ENCODE measurements around the gene CAPZB. TPM values are rescaled to one million over a fixed set of nuclear protein-coding genes. Genes with fewer than 3 reads are reported as not detected.

CAPZB gene
- total RNA-seq, 1 experiment from 2014 or later, result 491 TPM

GRCh38 chr1:19310061-19310460, 175.3 kb downstream of the CAPZB start:
- Histone ChIP-seq H3K4me3 (ENCODE audit: low read depth in 2 of 2, low read length in 2 of 2) (no peak overlapping the region), H3K9me3 (ENCODE audit: control insufficient read depth, insufficient read depth, low read depth, low read length) (no peaks in the 10 kb centered on the region), H3K27me3 (ENCODE audit: control insufficient read depth, insufficient read depth, low read length) (no peaks in the 10 kb centered on the region), H3K27ac (ENCODE audit: low read length) (no peak overlapping the region), H3K4me1 (ENCODE audit: control insufficient read depth, insufficient read depth, low read length) (peaks cover 18% of the 10 kb centered on the region), H3K36me3 (ENCODE audit: control insufficient read depth, insufficient read depth, low read length) (no peaks in the 10 kb centered on the region)
- ATAC-seq (no peak), DNase-seq (ENCODE audit: low read depth, low spot score) (no peak)
- no peak for TF ChIP-seq SIN3A (IDR thresholded peaks at IDR 0.05; ENCODE audit: borderline replicate concordance, insufficient read depth, low read depth, low read length)
- TF ChIP-seq REST (IDR thresholded peaks at IDR 0.05; ENCODE audit: insufficient read depth in 1 of 2, low read depth in 2 of 2, low read length in 1 of 2), result no peak
- TF ChIP-seq CTCF (IDR thresholded peaks at IDR 0.05), result no peak
- no peak for TF ChIP-seq TCF7L2 (IDR thresholded peaks at IDR 0.05; ENCODE audit: low read depth, low read length)
- no peak for TF ChIP-seq POLR2AphosphoS5 (IDR thresholded peaks at IDR 0.05; ENCODE audit: low read depth, low read length)
- intact Hi-C loops (cut with micrococcal nuclease; ENCODE audit: unreplicated experiment), result no loop called here
- ChIA-PET CTCF (interaction anchor here (0.6 kb wide), 1 partner anchor 1697 kb away, joined by 4 read pairs; no protein-coding TSS in a partner anchor), POLR2A (no interaction called here)
- in situ Hi-C loops (cut with HindIII; ENCODE audit: low pct_unique_long_range_greater_than_20kb, low sequenced_read_pairs), result no loop called here
- BruUV-seq (replicated peaks), result no TSS peak

DNA sequence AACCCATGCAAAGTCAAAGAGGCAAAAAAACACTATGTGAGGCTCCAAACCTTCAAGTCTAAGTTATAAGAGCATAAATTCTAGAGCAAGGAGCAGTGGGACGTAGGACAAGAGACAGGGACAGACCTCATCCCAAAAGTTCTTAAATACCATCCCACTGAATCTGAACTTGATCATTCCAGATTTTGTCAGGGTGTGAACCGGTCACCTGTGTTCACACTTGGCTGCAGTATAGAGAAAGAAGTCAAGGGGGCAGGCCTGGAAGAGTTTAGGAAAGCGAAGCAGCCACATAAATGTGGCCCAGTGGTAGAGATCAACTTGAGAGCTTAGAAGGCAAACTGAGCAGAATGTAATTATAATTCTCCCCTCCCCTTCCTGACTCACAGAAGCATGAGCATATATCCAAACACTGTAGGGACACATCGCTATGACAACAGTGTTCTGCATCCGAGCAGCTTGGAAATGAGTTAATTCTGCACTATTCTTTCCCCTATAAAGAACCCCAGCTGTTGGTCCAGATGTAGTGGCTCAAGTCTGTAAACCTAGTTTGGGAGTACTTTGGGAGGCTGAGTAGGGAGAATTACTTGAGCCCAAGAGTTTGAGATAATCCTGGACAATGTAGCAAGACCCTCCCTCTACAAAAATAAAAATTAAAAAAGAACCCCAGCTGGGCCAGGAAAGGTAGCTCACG, 176.1 kb downstream of the CAPZB start:
- DNase-seq (ENCODE audit: low read depth, low spot score), result no peak
- ChIA-PET CTCF (no interaction called here), POLR2A (no interaction called here)
- in situ Hi-C loops (cut with HindIII; ENCODE audit: low pct_unique_long_range_greater_than_20kb, low sequenced_read_pairs) (no loop called here), intact Hi-C loops (cut with micrococcal nuclease; ENCODE audit: unreplicated experiment) (no loop called here)
- no peaks in the 10 kb centered on the region for H3K36me3 ChIP-seq (ENCODE audit: control insufficient read depth, insufficient read depth, low read length)
- BruUV-seq (replicated peaks), result no TSS peak
- H3K27ac ChIP-seq (ENCODE audit: low read length), result no peak overlapping the region
- H3K9me3 ChIP-seq (ENCODE audit: control insufficient read depth, insufficient read depth, low read depth, low read length), result no peaks in the 10 kb centered on the region
- no peak for TF ChIP-seq TCF7L2 (IDR thresholded peaks at IDR 0.05; ENCODE audit: low read depth, low read length)
- no peak for TF ChIP-seq CTCF (IDR thresholded peaks at IDR 0.05)
- H3K27me3 ChIP-seq (ENCODE audit: control insufficient read depth, insufficient read depth, low read length), result no peaks in the 10 kb centered on the region
- H3K4me1 ChIP-seq (ENCODE audit: control insufficient read depth, insufficient read depth, low read length), result peaks cover 17% of the 10 kb centered on the region
- ATAC-seq, result no peak
- no peak overlapping the region for H3K4me3 ChIP-seq (ENCODE audit: low read depth in 2 of 2, low read length in 2 of 2)
